Activated gamma-delta T cell treated with Interleukin-2 at 50 U/mL for 16 hours (primary cell): Measurements from ENCODE around the gene GPR83.
"Not testable (repeated sequence)": the region's sequence is repeated elsewhere in the genome, so short reads cannot be mapped to it uniquely, and the experiment has no call there.

Source experiments
- DNase-seq: peaks from one replicate; pipeline ENCODE4 v3.0.0-alpha.2; 2020

GPR83 gene

GRCh38 chr11:94400839-94401772, at the start of gene GPR83:
TSS of gene GPR83 (minus strand) at chr11:94401419. CDS start at chr11:94401247, 172 bp downstream.
- DNase-seq, result no peak

- DNase-seq, result no peak
Measured at GRCh38 chr11:94450048-94450447, 48.8 kb upstream of the GPR83 start.

- DNase-seq, result no peak
Measured at GRCh38 chr11:94449437-94449836, 48.2 kb upstream of the GPR83 start.

- DNase-seq, result no peak
Measured at GRCh38 chr11:94449029-94449428, 47.8 kb upstream of the GPR83 start.

- no peak for DNase-seq
Measured at GRCh38 chr11:94447149-94447548, 45.9 kb upstream of the GPR83 start.

GRCh38 chr11:94445641-94446040, 44.4 kb upstream of the GPR83 start:
- no peak for DNase-seq

GRCh38 chr11:94433049-94433448, 31.8 kb upstream of the GPR83 start:
- no peak for DNase-seq

GRCh38 chr11:94424662-94425061, 23.4 kb upstream of the GPR83 start:
- DNase-seq, result no peak

- no peak for DNase-seq
Measured at GRCh38 chr11:94424011-94424410, 22.8 kb upstream of the GPR83 start.

- no peak for DNase-seq
Measured at GRCh38 chr11:94423507-94423906, 22.3 kb upstream of the GPR83 start.

GRCh38 chr11:94418123-94418765, 17.0 kb upstream of the GPR83 start:
- DNase-seq, result no peak

GRCh38 chr11:94417386-94417987, 16.3 kb upstream of the GPR83 start:
- DNase-seq, result no peak

GRCh38 chr11:94405062-94405833, 4.0 kb upstream of the GPR83 start:
- no peak for DNase-seq

GRCh38 chr11:94402355-94402754, 1.1 kb upstream of the GPR83 start:
- no peak for DNase-seq

GRCh38 chr11:94401773-94402265, 600 bp upstream of the GPR83 start:
- DNase-seq, result no peak

GRCh38 chr11:94400457-94400838, 771 bp downstream of the GPR83 start:
- DNase-seq, result no peak

GRCh38 chr11:94400050-94400449, 1.2 kb downstream of the GPR83 start:
- no peak for DNase-seq

GRCh38 chr11:94398101-94398500, 3.1 kb downstream of the GPR83 start:
- DNase-seq, result no peak

GRCh38 chr11:94396282-94396681, 4.9 kb downstream of the GPR83 start:
- DNase-seq, result no peak

- DNase-seq, result not testable (repeated sequence)
Measured at GRCh38 chr11:94391937-94392336, 9.3 kb downstream of the GPR83 start.

GRCh38 chr11:94379613-94380012, 21.6 kb downstream of the GPR83 start:
- no peak for DNase-seq

- no peak for DNase-seq
Measured at GRCh38 chr11:94376841-94377240, 24.4 kb downstream of the GPR83 start.

- DNase-seq, result not testable (repeated sequence)
Measured at GRCh38 chr11:94370576-94370975, 30.6 kb downstream of the GPR83 start.
